H1 (cell line): ENCODE results near the gene ZNF618. TPM values are rescaled to one million over a fixed set of nuclear protein-coding genes. Genes with fewer than 3 reads are reported as not detected.

Source experiments
- CTCF ChIA-PET: fragments of 300-600 bp; sonication (Branson Sonifier 250); formaldehyde crosslinking; loops from one replicate; lab custom pipeline; 2021; ENCODE audit not compliant: partially characterized antibody; lab: Charles Lee
- POLR2A ChIA-PET: fragments of 300-600 bp; sonication (Branson Sonifier 250); formaldehyde crosslinking; loops from one replicate; lab custom pipeline; 2021; ENCODE audit warnings: inconsistent platforms; ENCODE audit not compliant: partially characterized antibody; lab: Charles Lee
- DNase-seq, 2 experiments: peaks; one replicate each; pipeline versions ENCODE4 v3.0.0 to v3.0.0-alpha.2; 2010 to 2022; ENCODE audit warnings: low spot score in 2 of 2, low read depth in 1 of 2, mixed read lengths in 1 of 2
- FAIRE-seq: peaks from 2 replicates; lab custom pipeline; 2011; peaks lifted over from hg19 to GRCh38; lab: Jason Lieb, UNC
- H2AFZ ChIP-seq: 2 replicates; pipeline ENCODE4 v1.8.1; 2012; ENCODE audit warnings: low read length, inconsistent platforms
- H2AK5ac ChIP-seq: 2 replicates; pipeline ENCODE4 v1.6.1; 2013; ENCODE audit warnings: low read depth, low read length
- H2BK120ac ChIP-seq: replicated peaks from 2 replicates; pipeline ENCODE3; 2013; ENCODE audit warnings: low read depth, low read length, inconsistent platforms
- H2BK12ac ChIP-seq: 2 replicates; pipeline ENCODE4 v1.6.1; 2013; ENCODE audit warnings: low read depth, low read length
- H2BK15ac ChIP-seq: 2 replicates; pipeline ENCODE4 v1.6.1; 2013; ENCODE audit warnings: low read length
- H2BK20ac ChIP-seq: 2 replicates; pipeline ENCODE4 v1.6.1; 2013; ENCODE audit warnings: low read length
- H2BK5ac ChIP-seq: 2 replicates; pipeline ENCODE4 v1.6.1; 2013; ENCODE audit warnings: low read depth, low read length
- H3K14ac ChIP-seq: 2 replicates; pipeline ENCODE4 v1.6.1; 2013; ENCODE audit warnings: inconsistent platforms; ENCODE audit not compliant: insufficient read length
- H3K18ac ChIP-seq: 2 replicates; pipeline ENCODE4 v1.6.1; 2013; ENCODE audit warnings: low read length; ENCODE audit errors: extremely low read depth
- H3K23ac ChIP-seq: 2 replicates; pipeline ENCODE4 v1.6.1; 2013; ENCODE audit warnings: inconsistent platforms; ENCODE audit not compliant: insufficient read length
- H3K23me2 ChIP-seq: 2 replicates; pipeline ENCODE4 v1.6.1; 2013; ENCODE audit warnings: low read depth, low read length
- H3K27ac ChIP-seq: 2 replicates; pipeline ENCODE4 v1.6.1; 2011; ENCODE audit warnings: low read depth, low read length, inconsistent platforms
- H3K27me3 ChIP-seq, 4 experiments: replicated peaks in 1 of 4; 1 replicate in 1 of 4; 2 replicates in 3 of 4; pipeline versions ENCODE4 v1.6.1 to v1.8.1; 2011 to 2013; ENCODE audit warnings: low read length in 3 of 4, mild to moderate bottlenecking in 3 of 4, inconsistent platforms in 2 of 4, mixed read lengths in 2 of 4, moderate library complexity in 1 of 4; ENCODE audit not compliant: control insufficient read depth in 3 of 4, insufficient read depth in 3 of 4; ENCODE audit errors: extremely low read depth in 1 of 4
- H3K36me3 ChIP-seq, 4 experiments: 2 replicates each; pipeline versions ENCODE4 v1.6.1 to v1.8.1; 2011 to 2013; ENCODE audit warnings: mild to moderate bottlenecking in 4 of 4, low read length in 3 of 4, moderate library complexity in 2 of 4, control low read depth in 1 of 4, inconsistent platforms in 1 of 4; ENCODE audit not compliant: insufficient read depth in 4 of 4, control insufficient read depth in 2 of 4
- H3K4ac ChIP-seq: replicated peaks from 2 replicates; pipeline ENCODE3; 2013; ENCODE audit warnings: low read length, low read depth, mixed read lengths, inconsistent platforms; ENCODE audit not compliant: insufficient read length
- H3K4me1 ChIP-seq, 4 experiments: replicated peaks in 1 of 4; 1 replicate in 1 of 4; 2 replicates in 3 of 4; pipeline versions ENCODE4 v1.6.1 to v1.8.1; 2011 to 2013; ENCODE audit warnings: low read length in 3 of 4, inconsistent platforms in 2 of 4, mixed read lengths in 1 of 4; ENCODE audit not compliant: insufficient read depth in 4 of 4, control insufficient read depth in 3 of 4
- H3K4me2 ChIP-seq, 2 experiments: 2 replicates each; pipeline versions ENCODE4 v1.6.1 to v1.8.1; 2011 to 2013; ENCODE audit warnings: low read depth in 2 of 2, low read length in 2 of 2, control low read depth in 1 of 2, inconsistent platforms in 1 of 2, mild to moderate bottlenecking in 1 of 2; ENCODE audit not compliant: insufficient read depth in 1 of 2
- H3K4me3 ChIP-seq, 4 experiments: fragments of 200-600, 300-600 bp in 1 of 4; sonication (generic), shearing (Covaris generic), sonication (Bioruptor Twin) in 1 of 4; 2 replicates each; pipeline versions ENCODE4 v1.5.1 to v1.8.1; 2011 to 2016; ENCODE audit warnings: low read length in 4 of 4, low read depth in 3 of 4, control low read depth in 2 of 4, inconsistent platforms in 2 of 4, mild to moderate bottlenecking in 2 of 4, mixed read lengths in 1 of 4, moderate library complexity in 1 of 4; ENCODE audit not compliant: insufficient read depth in 2 of 4; ENCODE audit errors: extremely low read depth in 1 of 4
- H3K56ac ChIP-seq: replicated peaks from 2 replicates; pipeline ENCODE3; 2013; ENCODE audit warnings: low read depth, mild to moderate bottlenecking, mixed read lengths, low read length, inconsistent platforms; ENCODE audit not compliant: insufficient read length
- H3K79me1 ChIP-seq: 2 replicates; pipeline ENCODE4 v1.6.1; 2013; ENCODE audit warnings: low read depth, low read length, control low read depth
- H3K79me2 ChIP-seq, 2 experiments: 2 replicates each; pipeline versions ENCODE4 v1.6.1 to v1.8.1; 2012 to 2013; ENCODE audit warnings: low read length in 2 of 2, mild to moderate bottlenecking in 2 of 2, inconsistent platforms in 1 of 2; ENCODE audit not compliant: insufficient read depth in 2 of 2, control insufficient read depth in 1 of 2
- H3K9ac ChIP-seq, 4 experiments: replicated peaks in 1 of 4; 1 replicate in 1 of 4; 2 replicates in 3 of 4; pipeline versions ENCODE4 v1.6.1 to v1.8.1; 2011 to 2013; ENCODE audit warnings: low read depth in 3 of 4, low read length in 3 of 4, control low read depth in 2 of 4, mild to moderate bottlenecking in 2 of 4, moderate library complexity in 2 of 4, inconsistent platforms in 1 of 4; ENCODE audit errors: extremely low read depth in 1 of 4
- H3K9me3 ChIP-seq, 2 experiments: 2 replicates each; pipeline versions ENCODE4 v1.6.1 to v1.8.1; 2012 to 2013; ENCODE audit warnings: mild to moderate bottlenecking in 2 of 2, moderate library complexity in 2 of 2, control low read depth in 1 of 2, inconsistent platforms in 1 of 2, low read depth in 1 of 2, low read length in 1 of 2, mixed read lengths in 1 of 2; ENCODE audit not compliant: insufficient read depth in 2 of 2
- H4K20me1 ChIP-seq, 2 experiments: replicated peaks in 1 of 2; 2 replicates each; pipeline versions ENCODE3 to v1.8.1; 2011 to 2013; ENCODE audit warnings: inconsistent platforms in 2 of 2, low read length in 2 of 2, mild to moderate bottlenecking in 1 of 2; ENCODE audit not compliant: insufficient read depth in 2 of 2, control insufficient read depth in 1 of 2
- H4K5ac ChIP-seq: 2 replicates; pipeline ENCODE4 v1.6.1; 2013; ENCODE audit warnings: low read length, low read depth, mixed read lengths, inconsistent platforms; ENCODE audit not compliant: insufficient read length
- H4K8ac ChIP-seq: 2 replicates; pipeline ENCODE4 v1.8.0; 2013; ENCODE audit warnings: mild to moderate bottlenecking, moderate library complexity, low read length, inconsistent platforms; ENCODE audit not compliant: insufficient read depth; ENCODE audit errors: extremely low read depth
- H4K91ac ChIP-seq: replicated peaks from 2 replicates; pipeline ENCODE3; 2013; ENCODE audit warnings: low read length, mixed read lengths, inconsistent platforms; ENCODE audit not compliant: insufficient read length
- KDM1A ChIP-seq: fragments of 200-600, 300-600 bp; sonication (generic); IDR thresholded peaks from 2 replicates; pipeline ENCODE4 v1.7.1; 2016; ENCODE audit warnings: mild to moderate bottlenecking, low read length, borderline replicate concordance
- SIRT6 ChIP-seq: IDR thresholded peaks from one replicate; pipeline ENCODE4 v1.7.1; 2012; ENCODE audit warnings: low read length, inconsistent platforms
- WGBS, 2 experiments: shearing (Covaris generic) in 1 of 2; methylation state at CpG; one replicate each; pipeline versions ENCODE4 v1.1.6 to v1.1.7; 2013 to 2015; ENCODE audit warnings: low lambda C conversion rate in 2 of 2, mixed read lengths in 2 of 2, inconsistent platforms in 1 of 2, low coverage in 1 of 2, missing lambda C conversion rate in 1 of 2; ENCODE audit not compliant: insufficient replicate concordance in 2 of 2, insufficient coverage in 1 of 2, insufficient read length in 1 of 2; ENCODE audit errors: extremely low coverage in 1 of 2, missing lambda C conversion rate in 1 of 2; 5-methylcytosine and 5-hydroxymethylcytosine counted together
- polyA plus RNA-seq, 7 experiments: library from polyadenylated mRNA; depleted of rRNA in 3 of 7; stranded (reverse) in 5 of 7; unstranded in 2 of 7; fragments of >200 nt in 5 of 7; fragments of 200-250 nt in 2 of 7; gene quantifications; 1 replicate in 5 of 7; 2 replicates in 1 of 7; 4 replicates in 1 of 7; pipeline versions ENCODE4 v1.2.1 to v1.2.3, GENCODE V29; 2011 to 2013; ENCODE audit warnings: missing spikeins in 2 of 7, mixed read lengths in 2 of 7
- total RNA-seq: library from RNA; stranded (reverse); fragmentation: NEBNext Ultra II Directional; extraction: Animal tissue kit (Norgen Biotek cat#: 25700); gene quantifications from 2 replicates; pipeline ENCODE4 v1.2.1, GENCODE V29; 2021

Gene ZNF618
- total and polyA plus RNA-seq, 2 of the 8 experiments (the other 6 are each of a cell fraction or from before 2014, with no cell fraction given), result 9.6 to 28.5 TPM

GRCh38 chr9:113929634-113930389 lies 53.7 kb downstream of the ZNF618 start:
- Histone ChIP-seq H3K79me1 (peaks cover 11% of the 10 kb centered on the region), H3K9ac (no peak overlapping the region), H2BK15ac (no peak overlapping the region), H2AK5ac (no peak overlapping the region), H4K5ac (no peak overlapping the region), H3K36me3 (no peaks in the 10 kb centered on the region), H2BK20ac (no peak overlapping the region), H3K18ac (no peak overlapping the region), H3K4me2 (no peak overlapping the region), H3K79me2 (peaks cover 3 to 58% of the 10 kb centered on the region in 2 experiments; a peak in 3 of 4 replicates), H3K4me3 (no peak overlapping the region), H3K9me3 (peaks cover 0 to 2% of the 10 kb centered on the region in 2 experiments; a peak in 2 of 4 replicates), H4K91ac (no peak overlapping the region), H3K4me1 (peaks cover 0 to 3% (median 0%) of the 10 kb centered on the region in 4 experiments; a peak in 3 of 7 replicates), H4K20me1 (peaks cover 0 to 10% of the 10 kb centered on the region in 2 experiments), H3K56ac (no peak overlapping the region), H3K23me2 (no peaks in the 10 kb centered on the region; the same call in 1 of the 2 replicates), H2BK120ac (no peak overlapping the region), H2AFZ (no peak overlapping the region), H3K27me3 (no peaks in the 10 kb centered on the region), H3K27ac (no peak overlapping the region), H3K23ac (no peak overlapping the region), H3K14ac (no peak overlapping the region), H3K4ac (no peak overlapping the region), H2BK12ac (no peak overlapping the region), H2BK5ac (no peak overlapping the region), H4K8ac (no peak overlapping the region)
- TF ChIP-seq SIRT6, result no peak
- peak; percentile 23; the same call in 1 of the 2 replicates for TF ChIP-seq KDM1A
- DNase-seq (no peak), FAIRE-seq (no peak)
- ChIA-PET POLR2A (interaction anchor here (2.7 kb wide), 1 partner anchor 20 kb away, joined by 6 read pairs; no protein-coding TSS in a partner anchor), CTCF (interaction anchor here (0.6 to 1.6 kb wide), 10 partner anchors 12 to 685 kb away, joined by 3 to 7 read pairs (median 3); no protein-coding TSS in a partner anchor)
- WGBS, 2 experiments, result 83% methylated on average over 6 of the region's 6 CpGs; no CpG with 5 or more reads in 1 of the 2 experiments
